Lower leg skin (tissue), 3 donors: ENCODE results near the gene PSMD8.

ENCODE experiments used
- CTCF ChIP-seq, 3 donors: fragments of 450-650 bp; IDR thresholded peaks; one replicate each; pipeline ENCODE4 v1.5.1; 2016; ENCODE audit warnings: antibody characterized with exemption in 3 of 3, mild to moderate bottlenecking in 3 of 3, moderate library complexity in 2 of 3
- POLR2A ChIP-seq, 2 donors: fragments of 450-650 bp; IDR thresholded peaks; one replicate each; pipeline ENCODE4 v1.6.1; 2016 to 2017; ENCODE audit warnings: antibody characterized with exemption in 2 of 2, mild to moderate bottlenecking in 1 of 2, moderate library complexity in 1 of 2

- no peak for TF ChIP-seq CTCF (IDR thresholded peaks at IDR 0.05)
- TF ChIP-seq POLR2A (IDR thresholded peaks at IDR 0.05), result no peak
Measured at GRCh38 chr19:38359242-38360021, 14.9 kb upstream of the PSMD8 start.
